OCI-LY1 (cell line): Measurements from ENCODE around the gene SNTB2.

Experiments used
- H2AFZ ChIP-seq: fragments of 200-600 bp; sonication (generic), shearing (Covaris generic); 2 replicates; pipeline ENCODE4 v1.6.0; 2014; ENCODE audit warnings: antibody characterized with exemption, mild to moderate bottlenecking, low read length
- H3F3A ChIP-seq: fragments of 200-600 bp; sonication (generic), shearing (Covaris generic); 2 replicates; pipeline ENCODE4 v1.6.0; 2014; ENCODE audit warnings: mild to moderate bottlenecking, antibody characterized with exemption, low read length, moderate library complexity; ENCODE audit not compliant: insufficient read depth
- H3K27ac ChIP-seq: fragments of 200-600 bp; sonication (generic); 2 replicates; pipeline ENCODE4 v1.5.1; 2014; ENCODE audit warnings: low read length, mixed run types, mild to moderate bottlenecking, low read depth; ENCODE audit not compliant: poor library complexity, severe bottlenecking
- H3K27me3 ChIP-seq: fragments of 200-600 bp; sonication (generic); 2 replicates; pipeline ENCODE4 v1.6.0; 2014; ENCODE audit warnings: antibody characterized with exemption, mild to moderate bottlenecking, low read length, moderate library complexity; ENCODE audit not compliant: insufficient read depth
- H3K36me3 ChIP-seq: fragments of 200-600 bp; sonication (generic); 2 replicates; pipeline ENCODE4 v1.6.1; 2014; ENCODE audit warnings: mild to moderate bottlenecking, antibody characterized with exemption, low read length, moderate library complexity, mixed read lengths; ENCODE audit not compliant: insufficient read depth
- H3K4me1 ChIP-seq: fragments of 200-600 bp; sonication (generic); 2 replicates; pipeline ENCODE4 v1.5.1; 2014; ENCODE audit warnings: mild to moderate bottlenecking, low read length, moderate library complexity; ENCODE audit not compliant: insufficient read depth, severe bottlenecking
- H3K4me2 ChIP-seq: fragments of 200-600 bp; sonication (generic), shearing (Covaris generic); 2 replicates; pipeline ENCODE4 v1.6.1; 2014; ENCODE audit warnings: low read length
- H3K4me3 ChIP-seq: fragments of 200-600 bp; sonication (generic); 2 replicates; pipeline ENCODE4 v1.5.1; 2014; ENCODE audit warnings: low read length, low read depth, mild to moderate bottlenecking, mixed read lengths; ENCODE audit not compliant: poor library complexity, severe bottlenecking
- H3K79me2 ChIP-seq: fragments of 200-600 bp; shearing (Covaris generic); 2 replicates; pipeline ENCODE4 v1.6.1; 2016; ENCODE audit warnings: mixed run types, low read length, mixed read lengths; ENCODE audit not compliant: insufficient read depth
- H3K9ac ChIP-seq: fragments of 200-600 bp; sonication (generic), shearing (Covaris generic); 2 replicates; pipeline ENCODE4 v1.6.1; 2014; ENCODE audit warnings: mild to moderate bottlenecking, low read length, mixed read lengths
- H3K9me2 ChIP-seq: fragments of 200-600 bp; sonication (generic), shearing (Covaris generic); 2 replicates; pipeline ENCODE4 v1.6.1; 2014; ENCODE audit warnings: low read depth, mild to moderate bottlenecking, low read length, mixed read lengths
- H3K9me3 ChIP-seq: fragments of 200-600 bp; shearing (Covaris generic); 2 replicates; pipeline ENCODE4 v1.6.1; 2014; ENCODE audit warnings: low read length, mixed read lengths
- H4K20me1 ChIP-seq: fragments of 200-600 bp; sonication (generic), shearing (Covaris generic); 2 replicates; pipeline ENCODE4 v1.6.0; 2016; ENCODE audit warnings: mild to moderate bottlenecking, low read length; ENCODE audit not compliant: insufficient read depth
- EZH2 ChIP-seq: fragments of 200-600 bp; sonication (generic), shearing (Covaris generic); IDR thresholded peaks from 2 replicates; pipeline ENCODE4 v1.8.0; 2017; ENCODE audit warnings: borderline replicate concordance, mixed run types, mild to moderate bottlenecking, antibody characterized with exemption, low read length, moderate library complexity, mixed read lengths
- TF ChIP-seq, protein P1 (sequence below): fragments of 200-600 bp; sonication (generic), shearing (Covaris generic); IDR thresholded peaks from 2 replicates; pipeline ENCODE4 v1.5.1; 2017; ENCODE audit warnings: mild to moderate bottlenecking, antibody characterized with exemption, low read length, moderate library complexity, mixed read lengths

SNTB2 gene

GRCh38 chr16:69344171-69344570 is 157.2 kb downstream of the SNTB2 start:
- Histone ChIP-seq H3K36me3 (peaks cover 35% of the 10 kb centered on the region), H3K9me2 (no peaks in the 10 kb centered on the region), H3K9ac (no peak overlapping the region), H3K4me1 (peaks cover 15% of the 10 kb centered on the region), H3K79me2 (peaks cover 19% of the 10 kb centered on the region), H4K20me1 (no peaks in the 10 kb centered on the region), H3K9me3 (no peaks in the 10 kb centered on the region), H3K27ac (no peak overlapping the region), H3F3A (no peaks in the 10 kb centered on the region), H3K4me3 (no peak overlapping the region), H3K27me3 (no peaks in the 10 kb centered on the region), H3K4me2 (no peak overlapping the region), H2AFZ (no peak overlapping the region)
- TF ChIP-seq, protein P1, sequence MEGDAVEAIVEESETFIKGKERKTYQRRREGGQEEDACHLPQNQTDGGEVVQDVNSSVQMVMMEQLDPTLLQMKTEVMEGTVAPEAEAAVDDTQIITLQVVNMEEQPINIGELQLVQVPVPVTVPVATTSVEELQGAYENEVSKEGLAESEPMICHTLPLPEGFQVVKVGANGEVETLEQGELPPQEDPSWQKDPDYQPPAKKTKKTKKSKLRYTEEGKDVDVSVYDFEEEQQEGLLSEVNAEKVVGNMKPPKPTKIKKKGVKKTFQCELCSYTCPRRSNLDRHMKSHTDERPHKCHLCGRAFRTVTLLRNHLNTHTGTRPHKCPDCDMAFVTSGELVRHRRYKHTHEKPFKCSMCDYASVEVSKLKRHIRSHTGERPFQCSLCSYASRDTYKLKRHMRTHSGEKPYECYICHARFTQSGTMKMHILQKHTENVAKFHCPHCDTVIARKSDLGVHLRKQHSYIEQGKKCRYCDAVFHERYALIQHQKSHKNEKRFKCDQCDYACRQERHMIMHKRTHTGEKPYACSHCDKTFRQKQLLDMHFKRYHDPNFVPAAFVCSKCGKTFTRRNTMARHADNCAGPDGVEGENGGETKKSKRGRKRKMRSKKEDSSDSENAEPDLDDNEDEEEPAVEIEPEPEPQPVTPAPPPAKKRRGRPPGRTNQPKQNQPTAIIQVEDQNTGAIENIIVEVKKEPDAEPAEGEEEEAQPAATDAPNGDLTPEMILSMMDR: no peak
- TF ChIP-seq EZH2: no peak

DNA sequence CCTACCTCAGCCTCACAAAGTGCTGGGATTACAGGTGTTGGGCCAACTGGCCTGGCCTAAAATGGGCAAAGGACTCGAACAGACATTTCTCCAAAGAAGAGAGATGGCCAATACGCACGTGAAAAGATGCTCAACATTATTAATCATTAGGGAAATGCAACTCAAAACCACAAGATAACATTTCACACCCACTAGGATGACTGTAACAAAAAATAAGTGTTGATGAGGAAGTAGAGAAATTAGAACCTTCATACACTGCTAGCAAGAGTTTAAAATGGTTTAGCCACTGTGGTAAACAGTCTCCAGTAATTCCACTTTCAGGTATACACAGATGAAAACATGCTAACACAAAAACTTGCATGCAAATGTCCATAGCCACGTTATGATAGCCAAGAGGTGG is 159.0 kb downstream of the SNTB2 start:
- Histone ChIP-seq H3K4me1 (peaks cover 6% of the 10 kb centered on the region), H3K27ac (no peak overlapping the region), H3K9me3 (no peaks in the 10 kb centered on the region), H3K9ac (no peak overlapping the region), H3K4me2 (no peak overlapping the region), H3K4me3 (no peak overlapping the region), H3F3A (no peaks in the 10 kb centered on the region), H2AFZ (no peak overlapping the region), H4K20me1 (no peaks in the 10 kb centered on the region), H3K9me2 (no peaks in the 10 kb centered on the region), H3K79me2 (peaks cover 6% of the 10 kb centered on the region; the same call in 1 of the 2 replicates), H3K36me3 (peaks cover 38% of the 10 kb centered on the region), H3K27me3 (no peaks in the 10 kb centered on the region)
- TF ChIP-seq, protein P1: no peak
- TF ChIP-seq EZH2: no peak

DNA sequence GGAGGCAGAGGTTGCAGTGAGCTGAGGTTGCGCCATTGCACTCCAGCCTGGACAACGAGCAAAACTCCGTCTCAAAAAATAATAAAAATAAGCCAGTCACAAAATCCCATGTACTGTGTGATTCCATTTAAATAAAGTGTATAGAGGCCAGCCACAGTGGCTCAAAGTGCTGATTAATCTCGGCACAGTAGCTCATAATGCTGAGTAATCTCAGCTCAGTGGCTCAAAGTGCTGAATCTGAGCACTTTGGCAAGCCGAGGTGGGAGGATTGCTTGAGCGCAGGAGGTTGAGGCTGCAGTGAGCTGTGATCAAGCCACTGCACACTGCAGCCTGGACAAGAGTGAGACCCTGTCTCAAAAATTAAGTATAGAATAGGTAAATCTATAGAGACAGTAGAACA is 159.7 kb downstream of the SNTB2 start:
- no peak overlapping the region for H3K27ac ChIP-seq
- no peaks in the 10 kb centered on the region for H3K79me2 ChIP-seq
- H3K9me2 ChIP-seq: no peaks in the 10 kb centered on the region
- no peak overlapping the region for H3K4me3 ChIP-seq
- H3K27me3 ChIP-seq: no peaks in the 10 kb centered on the region
- H3K36me3 ChIP-seq: peaks cover 30% of the 10 kb centered on the region
- no peaks in the 10 kb centered on the region for H4K20me1 ChIP-seq
- H3K9me3 ChIP-seq: no peaks in the 10 kb centered on the region
- H2AFZ ChIP-seq: no peak overlapping the region
- no peak overlapping the region for H3K9ac ChIP-seq
- TF ChIP-seq, protein P1: no peak
- TF ChIP-seq EZH2: no peak
- no peaks in the 10 kb centered on the region for H3F3A ChIP-seq
- no peaks in the 10 kb centered on the region for H3K4me1 ChIP-seq
- no peak overlapping the region for H3K4me2 ChIP-seq
